ENCODE measurements around the gene AUP1.

DNA sequence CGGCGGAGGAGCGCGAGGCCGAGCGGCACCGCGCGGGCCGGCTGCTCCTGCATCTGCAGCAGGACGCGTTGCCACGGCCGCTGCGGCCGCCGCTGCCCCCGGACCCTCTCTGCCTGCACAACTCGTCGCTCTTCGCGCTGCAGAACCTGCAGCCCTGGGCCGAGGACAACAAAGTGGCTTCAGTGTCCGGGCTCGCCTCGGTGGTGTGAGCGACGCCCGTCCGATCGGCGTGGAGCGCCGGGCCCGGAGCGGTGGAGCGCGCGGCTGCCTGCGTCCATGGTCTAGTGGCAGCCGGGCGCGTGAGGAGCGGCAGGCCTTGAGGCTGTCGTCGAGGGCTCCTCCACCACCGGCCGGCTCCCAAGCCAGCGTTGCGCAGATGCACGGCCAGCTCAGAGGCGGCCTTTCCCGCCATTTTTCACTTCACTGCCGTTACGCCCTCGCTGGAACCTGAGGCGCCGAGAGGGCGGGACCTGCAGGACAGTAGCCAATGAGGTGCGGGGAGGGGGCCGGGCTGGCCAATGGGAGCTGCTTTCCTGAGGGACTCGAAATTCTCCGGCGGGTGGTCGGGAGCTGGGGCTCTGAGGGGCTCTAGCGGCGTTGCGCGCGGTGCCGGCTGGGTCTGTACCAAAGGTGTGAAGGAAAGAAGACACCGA is 13.4 kb downstream of the AUP1 start:
- TF ChIP-seq, protein P1, sequence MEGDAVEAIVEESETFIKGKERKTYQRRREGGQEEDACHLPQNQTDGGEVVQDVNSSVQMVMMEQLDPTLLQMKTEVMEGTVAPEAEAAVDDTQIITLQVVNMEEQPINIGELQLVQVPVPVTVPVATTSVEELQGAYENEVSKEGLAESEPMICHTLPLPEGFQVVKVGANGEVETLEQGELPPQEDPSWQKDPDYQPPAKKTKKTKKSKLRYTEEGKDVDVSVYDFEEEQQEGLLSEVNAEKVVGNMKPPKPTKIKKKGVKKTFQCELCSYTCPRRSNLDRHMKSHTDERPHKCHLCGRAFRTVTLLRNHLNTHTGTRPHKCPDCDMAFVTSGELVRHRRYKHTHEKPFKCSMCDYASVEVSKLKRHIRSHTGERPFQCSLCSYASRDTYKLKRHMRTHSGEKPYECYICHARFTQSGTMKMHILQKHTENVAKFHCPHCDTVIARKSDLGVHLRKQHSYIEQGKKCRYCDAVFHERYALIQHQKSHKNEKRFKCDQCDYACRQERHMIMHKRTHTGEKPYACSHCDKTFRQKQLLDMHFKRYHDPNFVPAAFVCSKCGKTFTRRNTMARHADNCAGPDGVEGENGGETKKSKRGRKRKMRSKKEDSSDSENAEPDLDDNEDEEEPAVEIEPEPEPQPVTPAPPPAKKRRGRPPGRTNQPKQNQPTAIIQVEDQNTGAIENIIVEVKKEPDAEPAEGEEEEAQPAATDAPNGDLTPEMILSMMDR (IDR thresholded peaks at IDR 0.05; ENCODE audit: insufficient read depth, low read length, poor library complexity, severe bottlenecking), result no peak
- TF ChIP-seq EZH2phosphoT487 (conservative IDR thresholded peaks at IDR 0.05; ENCODE audit: low read length), result no peak
